ENCODE measurements around the gene LMOD3. TPM values are rescaled to one million over a fixed set of nuclear protein-coding genes. Genes with fewer than 3 reads are reported as not detected.

LMOD3 gene
- total RNA-seq, 4 donors from 2014 or later, result 31.0 to 194 (median 113) TPM

DNA sequence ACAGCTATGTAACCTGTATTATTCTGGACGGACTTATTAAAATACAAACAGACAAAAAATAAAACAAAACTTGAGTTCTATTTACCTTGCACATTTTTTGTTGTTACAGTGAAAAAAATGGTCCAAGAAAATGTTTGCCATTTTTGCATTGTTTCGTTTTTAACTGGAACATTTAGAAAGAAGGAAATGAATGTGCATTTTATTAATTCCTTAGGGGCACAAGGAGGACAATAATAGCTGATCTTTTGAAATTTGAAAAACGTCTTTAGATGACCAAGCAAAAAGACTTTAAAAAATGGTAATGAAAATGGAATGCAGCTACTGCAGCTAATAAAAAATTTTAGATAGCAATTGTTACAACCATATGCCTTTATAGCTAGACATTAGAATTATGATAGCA lies 17.1 kb downstream of the LMOD3 start:
- Histone ChIP-seq H3K27ac (peak overlapping the region; percentile 95 to 97 (median 96)), H3K9me3 (no peaks in the 10 kb centered on the region), H3K4me3 (no peak overlapping the region), H3K4me1 (peaks cover 55 to 63% of the 10 kb centered on the region in 2 donors), H3K36me3 (peaks cover 0 to 27% of the 10 kb centered on the region in 2 donors), H3K27me3 (no peaks in the 10 kb centered on the region)
- intact Hi-C loops (cut with DNase I; ENCODE audit: low total_unique reads) (no loop called here), in situ Hi-C loops (cut with MboI; ENCODE audit: low sequenced_read_pairs in 4 of 4) (no loop called here)
- ATAC-seq (no peak), DNase-seq (no peak)
- no peak for TF ChIP-seq POLR2A (IDR thresholded peaks at IDR 0.05)
- TF ChIP-seq, protein P1, sequence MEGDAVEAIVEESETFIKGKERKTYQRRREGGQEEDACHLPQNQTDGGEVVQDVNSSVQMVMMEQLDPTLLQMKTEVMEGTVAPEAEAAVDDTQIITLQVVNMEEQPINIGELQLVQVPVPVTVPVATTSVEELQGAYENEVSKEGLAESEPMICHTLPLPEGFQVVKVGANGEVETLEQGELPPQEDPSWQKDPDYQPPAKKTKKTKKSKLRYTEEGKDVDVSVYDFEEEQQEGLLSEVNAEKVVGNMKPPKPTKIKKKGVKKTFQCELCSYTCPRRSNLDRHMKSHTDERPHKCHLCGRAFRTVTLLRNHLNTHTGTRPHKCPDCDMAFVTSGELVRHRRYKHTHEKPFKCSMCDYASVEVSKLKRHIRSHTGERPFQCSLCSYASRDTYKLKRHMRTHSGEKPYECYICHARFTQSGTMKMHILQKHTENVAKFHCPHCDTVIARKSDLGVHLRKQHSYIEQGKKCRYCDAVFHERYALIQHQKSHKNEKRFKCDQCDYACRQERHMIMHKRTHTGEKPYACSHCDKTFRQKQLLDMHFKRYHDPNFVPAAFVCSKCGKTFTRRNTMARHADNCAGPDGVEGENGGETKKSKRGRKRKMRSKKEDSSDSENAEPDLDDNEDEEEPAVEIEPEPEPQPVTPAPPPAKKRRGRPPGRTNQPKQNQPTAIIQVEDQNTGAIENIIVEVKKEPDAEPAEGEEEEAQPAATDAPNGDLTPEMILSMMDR (IDR thresholded peaks at IDR 0.05 in 4 of 5, conservative IDR thresholded peaks at IDR 0.05 in 1 of 5), result no peak

DNA sequence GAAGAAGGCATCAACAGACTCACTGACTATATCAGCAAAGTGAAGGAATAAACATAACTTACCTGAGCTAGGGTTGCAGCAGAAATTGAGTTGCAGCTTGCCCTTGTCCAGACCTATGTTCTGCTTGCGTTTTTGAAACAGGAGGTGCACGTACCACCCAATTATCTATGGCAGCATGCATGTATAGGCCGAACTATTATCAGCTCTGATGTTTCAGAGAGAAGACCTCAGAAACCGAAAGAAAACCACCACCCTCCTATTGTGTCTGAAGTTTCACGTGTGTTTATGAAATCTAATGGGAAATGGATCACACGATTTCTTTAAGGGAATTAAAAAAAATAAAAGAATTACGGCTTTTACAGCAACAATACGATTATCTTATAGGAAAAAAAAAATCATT lies 17.8 kb downstream of the LMOD3 start:
- H3K27me3 ChIP-seq, result no peaks in the 10 kb centered on the region
- no peak for DNase-seq
- no peak for ATAC-seq
- in situ Hi-C loops (cut with MboI; ENCODE audit: low sequenced_read_pairs in 4 of 4) (no loop called here), intact Hi-C loops (cut with DNase I; ENCODE audit: low total_unique reads) (no loop called here)
- no peak overlapping the region for H3K4me3 ChIP-seq
- H3K9me3 ChIP-seq, result no peaks in the 10 kb centered on the region
- peaks cover 57 to 59% of the 10 kb centered on the region in 2 donors for H3K4me1 ChIP-seq
- peak overlapping the region; percentile 95 to 97 (median 96) for H3K27ac ChIP-seq
- TF ChIP-seq POLR2A (IDR thresholded peaks at IDR 0.05), result no peak
- TF ChIP-seq, protein P1 (IDR thresholded peaks at IDR 0.05 in 4 of 5, conservative IDR thresholded peaks at IDR 0.05 in 1 of 5), result no peak
- peaks cover 0 to 27% of the 10 kb centered on the region in 2 donors for H3K36me3 ChIP-seq

DNA sequence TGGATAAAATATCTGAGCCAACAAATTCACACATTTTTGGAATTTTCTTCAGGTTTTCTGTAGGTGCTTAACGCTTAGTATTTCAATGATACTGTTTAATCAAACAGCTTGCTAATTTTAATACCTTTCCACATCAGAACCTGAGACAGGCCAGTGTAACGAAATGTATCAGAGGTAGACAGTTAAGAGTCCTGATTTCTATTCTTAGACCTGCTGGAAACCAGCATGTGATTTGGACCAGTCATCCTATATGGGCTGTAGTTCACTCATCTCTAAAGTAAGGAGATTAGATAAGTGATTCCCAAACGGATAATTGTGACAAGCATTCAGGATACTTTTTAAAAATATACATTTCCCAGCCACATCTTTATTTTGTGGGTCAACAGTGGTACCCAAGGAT lies 19.3 kb downstream of the LMOD3 start:
- in situ Hi-C loops (cut with MboI; ENCODE audit: low sequenced_read_pairs in 4 of 4), result no loop called here
- peaks cover 51 to 53% of the 10 kb centered on the region in 2 donors for H3K4me1 ChIP-seq
- intact Hi-C loops (cut with DNase I; ENCODE audit: low total_unique reads), result no loop called here
- peaks cover 0 to 23% of the 10 kb centered on the region in 2 donors for H3K36me3 ChIP-seq
- ATAC-seq (peak; percentile 85 to 98), DNase-seq (no peak)
- H3K4me3 ChIP-seq, result no peak overlapping the region
- H3K9me3 ChIP-seq, result no peaks in the 10 kb centered on the region
- TF ChIP-seq, protein P1 (IDR thresholded peaks at IDR 0.05 in 4 of 5, conservative IDR thresholded peaks at IDR 0.05 in 1 of 5), result no peak
- TF ChIP-seq POLR2A (IDR thresholded peaks at IDR 0.05), result no peak
- H3K27me3 ChIP-seq, result no peaks in the 10 kb centered on the region
- H3K27ac ChIP-seq, result peak overlapping the region; percentile 95 to 97 (median 96)

DNA sequence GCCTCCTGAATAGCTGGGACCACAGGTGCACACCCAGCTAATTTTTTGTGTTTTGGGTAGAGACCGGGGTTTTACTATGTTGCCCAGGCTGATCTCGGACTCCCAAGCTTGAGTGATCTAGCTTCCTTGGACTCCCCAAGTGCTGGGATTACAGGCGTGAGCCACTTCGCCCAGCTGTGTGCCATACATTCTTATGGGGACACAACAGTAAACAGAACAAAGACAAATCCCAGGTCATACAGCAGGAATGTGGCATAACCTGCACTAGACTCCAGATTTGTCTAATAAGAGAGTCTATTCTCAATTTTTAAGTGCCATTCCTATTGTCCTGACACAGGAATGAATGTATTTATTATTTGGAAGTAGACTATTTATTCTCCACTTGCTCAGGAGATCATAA lies 20.0 kb downstream of the LMOD3 start:
- H3K4me1 ChIP-seq, result peaks cover 54 to 55% of the 10 kb centered on the region in 2 donors
- intact Hi-C loops (cut with DNase I; ENCODE audit: low total_unique reads), result no loop called here
- H3K27me3 ChIP-seq, result no peaks in the 10 kb centered on the region
- DNase-seq, result no peak
- H3K27ac ChIP-seq, result peak overlapping the region; percentile 95 to 97 (median 96)
- H3K4me3 ChIP-seq, result no peak overlapping the region
- no peaks in the 10 kb centered on the region for H3K9me3 ChIP-seq
- in situ Hi-C loops (cut with MboI; ENCODE audit: low sequenced_read_pairs in 4 of 4), result no loop called here
- peaks cover 0 to 17% of the 10 kb centered on the region in 2 donors for H3K36me3 ChIP-seq
- TF ChIP-seq POLR2A (IDR thresholded peaks at IDR 0.05), result no peak
- TF ChIP-seq, protein P1 (IDR thresholded peaks at IDR 0.05 in 4 of 5, conservative IDR thresholded peaks at IDR 0.05 in 1 of 5), result no peak
- ATAC-seq, result peak in 1 of 2 donors; percentile 22

DNA sequence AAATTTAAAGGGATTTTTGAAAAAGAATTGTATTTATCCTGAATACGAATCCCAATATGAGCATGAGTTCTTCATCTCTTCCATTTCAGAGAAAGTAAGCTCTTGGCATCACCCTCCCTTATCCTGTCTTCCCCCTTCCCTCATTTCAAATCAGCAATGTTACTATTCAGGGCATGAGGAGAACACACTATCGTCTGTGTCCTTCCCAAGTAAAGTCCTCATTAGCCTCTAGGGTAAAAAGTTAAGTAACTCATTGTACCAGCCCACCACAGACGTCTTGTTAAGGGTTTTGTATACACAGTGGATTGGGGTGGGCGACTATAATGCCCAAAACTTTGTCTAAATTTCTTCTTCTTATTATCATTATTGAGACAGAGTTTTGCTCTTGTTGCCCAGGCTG lies 22.8 kb downstream of the LMOD3 start:
- Histone ChIP-seq H3K27ac (peak overlapping the region; percentile 95 to 97 (median 96)), H3K36me3 (peaks cover 0 to 10% of the 10 kb centered on the region in 2 donors), H3K9me3 (no peaks in the 10 kb centered on the region), H3K4me1 (peaks cover 62 to 67% of the 10 kb centered on the region in 2 donors), H3K4me3 (no peak overlapping the region), H3K27me3 (no peaks in the 10 kb centered on the region)
- no peak for TF ChIP-seq POLR2A (IDR thresholded peaks at IDR 0.05)
- TF ChIP-seq, protein P1 (IDR thresholded peaks at IDR 0.05 in 4 of 5, conservative IDR thresholded peaks at IDR 0.05 in 1 of 5), result no peak
- in situ Hi-C loops (cut with MboI; ENCODE audit: low sequenced_read_pairs in 4 of 4), result no loop called here
- no peak for ATAC-seq
- no peak for DNase-seq
- intact Hi-C loops (cut with DNase I; ENCODE audit: low total_unique reads), result no loop called here
